GM12878 (cell line): Measurements from ENCODE around the gene PITPNM3. TPM values are rescaled to one million over a fixed set of nuclear protein-coding genes. Genes with fewer than 3 reads are reported as not detected.

Experiments
- ATAC-seq: fragments of 200-7000 bp; cut with Tn5 transposase; 3 replicates; pipeline ENCODE4 v1.9.1; 2020; ENCODE audit warnings: mild to moderate bottlenecking, moderate library complexity
- BruUV-seq: library from RNA; stranded (reverse); fragments of 400-500 nt; replicated peaks from 2 replicates; lab custom pipeline; 2021; lab: Mats Ljungman, UMichigan
- CTCF ChIA-PET: fragments of 300-600 bp; sonication (Branson Sonifier 250); formaldehyde crosslinking; extraction: SDS; loops from one replicate; lab custom pipeline; 2021; ENCODE audit warnings: inconsistent platforms; lab: Yijun Ruan, JAX
- POLR2A ChIA-PET: fragments of 350-600 bp; formaldehyde crosslinking; extraction: SDS; loops from one replicate; lab custom pipeline; 2021; ENCODE audit warnings: inconsistent platforms; lab: Charles Lee
- RAD21 ChIA-PET: fragments of 300-600 bp; sonication (Branson Sonifier 250); formaldehyde crosslinking; loops from one replicate; lab custom pipeline; 2023; ENCODE audit warnings: antibody characterized with exemption; ENCODE audit not compliant: unreplicated experiment; lab: Charles Lee
- SMC1A ChIA-PET: fragments of 300-600 bp; sonication (Branson Sonifier 250); formaldehyde crosslinking; loops from one replicate; lab custom pipeline; 2023; ENCODE audit not compliant: unreplicated experiment, uncharacterized antibody; lab: Charles Lee
- DNase-seq: peaks from one replicate; pipeline ENCODE4 v3.0.0-alpha.2; 2011; ENCODE audit warnings: low read depth, low spot score
- FAIRE-seq: peaks from 3 replicates; lab custom pipeline; 2011; peaks lifted over from hg19 to GRCh38; lab: Jason Lieb, UNC
- H2AFZ ChIP-seq: 2 replicates; pipeline ENCODE4 v1.6.0; 2011; ENCODE audit warnings: low read depth, low read length, control low read depth; ENCODE audit not compliant: control insufficient read depth
- H3K27ac ChIP-seq: 2 replicates; pipeline ENCODE4 v1.5.1; 2011; ENCODE audit warnings: control low read depth; ENCODE audit not compliant: control insufficient read depth, insufficient read depth
- H3K27me3 ChIP-seq, 2 experiments: replicated peaks in 1 of 2; 2 replicates each; pipeline versions ENCODE4 v1.6.0 to v1.6.1; 2011; ENCODE audit warnings: low read length in 1 of 2; ENCODE audit not compliant: control insufficient read depth in 2 of 2, insufficient read depth in 2 of 2
- H3K36me3 ChIP-seq, 2 experiments: 2 replicates each; pipeline ENCODE4 v1.5.1; 2011; ENCODE audit warnings: low read length in 1 of 2; ENCODE audit not compliant: control insufficient read depth in 2 of 2, insufficient read depth in 2 of 2
- H3K4me1 ChIP-seq: 2 replicates; pipeline ENCODE4 v1.6.1; 2011; ENCODE audit warnings: mild to moderate bottlenecking, low read length, moderate library complexity, mixed read lengths; ENCODE audit not compliant: control insufficient read depth, insufficient read depth
- H3K4me2 ChIP-seq: 2 replicates; pipeline ENCODE4 v1.6.0; 2011; ENCODE audit warnings: control low read depth; ENCODE audit not compliant: control insufficient read depth, insufficient read depth
- H3K4me3 ChIP-seq: fragments of 200-600 bp; sonication (generic); 2 replicates; pipeline ENCODE4 v1.5.1; 2016
- H3K79me2 ChIP-seq: 2 replicates; pipeline ENCODE4 v1.6.0; 2011; ENCODE audit warnings: low read length; ENCODE audit not compliant: control insufficient read depth, insufficient read depth
- H3K9ac ChIP-seq: 2 replicates; pipeline ENCODE4 v1.8.0; 2011; ENCODE audit warnings: low read length, control low read depth, mixed read lengths; ENCODE audit not compliant: control insufficient read depth, insufficient read depth
- H3K9me3 ChIP-seq: replicated peaks from 3 replicates; pipeline ENCODE4 v1.5.1; 2011; ENCODE audit warnings: mild to moderate bottlenecking, low read length; ENCODE audit not compliant: control insufficient read depth, insufficient read depth
- H4K20me1 ChIP-seq: 2 replicates; pipeline ENCODE4 v1.6.0; 2011; ENCODE audit not compliant: control insufficient read depth, insufficient read depth
- GABPA ChIP-seq: IDR thresholded peaks from 2 replicates; pipeline ENCODE4 v1.6.1; 2014; ENCODE audit warnings: antibody characterized with exemption, low read depth, mild to moderate bottlenecking, inconsistent platforms
- HDGF ChIP-seq: fragments of 450-650 bp; IDR thresholded peaks from 2 replicates; pipeline ENCODE4 v1.6.1; 2016; ENCODE audit warnings: antibody characterized with exemption
- RAD51 ChIP-seq: fragments of 450-650 bp; IDR thresholded peaks from 2 replicates; pipeline ENCODE4 v1.6.1; 2016; ENCODE audit warnings: moderate library complexity, mild to moderate bottlenecking, inconsistent platforms
- RCOR1 ChIP-seq: conservative IDR thresholded peaks from 2 replicates; pipeline ENCODE4 v1.6.1; 2012; ENCODE audit warnings: low read depth, low read length, improper control_type of control experiment
- REST ChIP-seq: IDR thresholded peaks from 2 replicates; pipeline ENCODE4 v1.6.1; 2012; ENCODE audit warnings: mild to moderate bottlenecking, low read depth, low read length
- SMAD5 ChIP-seq: IDR thresholded peaks from 2 replicates; pipeline ENCODE4 v1.6.1; 2016; ENCODE audit warnings: antibody characterized with exemption, low read depth
- ZNF274 ChIP-seq: IDR thresholded peaks from one replicate; pipeline ENCODE4 v1.8.0; 2011; ENCODE audit not compliant: insufficient read length, insufficient read depth
- WGBS: methylation state at CpG from one replicate; pipeline ENCODE4 v1.1.6; 2016; ENCODE audit warnings: low lambda C conversion rate; ENCODE audit not compliant: insufficient replicate concordance, insufficient coverage; ENCODE audit errors: missing lambda C conversion rate; 5-methylcytosine and 5-hydroxymethylcytosine counted together
- in situ Hi-C: fragments of 300-500 bp; cut with MboI; formaldehyde crosslinking; loops from 9 replicates; pipeline ENCODE4 v1.14.3; 2018; ENCODE audit warnings: mixed read lengths
- intact Hi-C: fragments of 100-400 bp; cut with micrococcal nuclease; formaldehyde crosslinking; loops from one replicate; pipeline ENCODE4 v1.14.2; 2022; ENCODE audit not compliant: unreplicated experiment
- polyA plus RNA-seq, 11 experiments: library from polyadenylated mRNA; depleted of rRNA in 4 of 11; unstranded in 6 of 11; stranded (reverse) in 5 of 11; fragments of >200 nt; fragmentation: Nextera tagmentation in 4 of 11; fragmentation: Illumina TruSeq in 1 of 11; extraction: Ambion mirVana in 4 of 11; extraction: Trizol in 1 of 11; gene quantifications; 1 replicate in 1 of 11; 2 replicates in 10 of 11; pipeline versions ENCODE4 v1.2.1 to v1.2.3, GENCODE V29; 2011 to 2016; ENCODE audit warnings: inconsistent platforms in 2 of 11, missing spikeins in 2 of 11, low read depth in 1 of 11
- total RNA-seq, 4 experiments: library from RNA; depleted of rRNA in 3 of 4; stranded (reverse); fragments of >200 nt in 3 of 4; fragmentation: Illumina TruSeq in 1 of 4; extraction: Trizol in 1 of 4; gene quantifications; 2 replicates each; pipeline versions ENCODE4 v1.2.1 to v1.2.3, GENCODE V29; 2013 to 2021

Gene PITPNM3
- total and polyA plus RNA-seq, 10 of the 15 experiments (the other 5 are each of a cell fraction or from before 2014, with no cell fraction given) = 0.02 to 0.49 (median 0.19) TPM; not detected in 1

- H2AFZ ChIP-seq = no peak overlapping the region
- RAD21 ChIA-PET = no interaction called here
- BruUV-seq = no TSS peak
- TF ChIP-seq GABPA (no peak), RCOR1 (no peak), RAD51 (no peak), HDGF (no peak), REST (no peak), ZNF274 (no peak), SMAD5 (no peak)
- TF ChIP-seq, all 136 proteins: peak for 0
- no peak overlapping the region for H3K4me2 ChIP-seq
- CTCF ChIA-PET = no interaction called here
- FAIRE-seq = no peak
- no peak overlapping the region for H3K4me3 ChIP-seq
- H3K9ac ChIP-seq = no peak overlapping the region
- SMC1A ChIA-PET = interaction anchor here (0.8 kb wide), 1 partner anchor 14 kb away, joined by 3 read pairs; no protein-coding TSS in a partner anchor
- H3K9me3 ChIP-seq = no peaks in the 10 kb centered on the region; the same call in 2 of the 3 replicates
- no peaks in the 10 kb centered on the region; a peak in 2 of 4 replicates for H3K27me3 ChIP-seq
- H3K27ac ChIP-seq = no peak overlapping the region
- no peaks in the 10 kb centered on the region for H4K20me1 ChIP-seq
- no peaks in the 10 kb centered on the region for H3K79me2 ChIP-seq
- no peak for DNase-seq
- POLR2A ChIA-PET = interaction anchor here (0.7 kb wide), 1 partner anchor 1899 kb away, joined by 4 read pairs; no protein-coding TSS in a partner anchor
- no peaks in the 10 kb centered on the region for H3K4me1 ChIP-seq
- no peaks in the 10 kb centered on the region for H3K36me3 ChIP-seq
- 37% methylated on average over 10 of the region's 10 CpGs for WGBS
- intact Hi-C loops = no loop called here
- no peak for ATAC-seq
- in situ Hi-C loops = no loop called here
Observed at GRCh38 chr17:6536053-6536452, 20.3 kb downstream of the PITPNM3 start.
